Measurements from ENCODE around the gene BANP. TPM values are rescaled to one million over a fixed set of nuclear protein-coding genes. Genes with fewer than 3 reads are reported as not detected.
"Not testable (repeated sequence)": the region's sequence is repeated elsewhere in the genome, so short reads cannot be mapped to it uniquely, and the experiment has no call there.

Gene BANP
- total RNA-seq, 4 donors from 2014 or later: 18.9 to 33.6 (median 28.2) TPM

DNA sequence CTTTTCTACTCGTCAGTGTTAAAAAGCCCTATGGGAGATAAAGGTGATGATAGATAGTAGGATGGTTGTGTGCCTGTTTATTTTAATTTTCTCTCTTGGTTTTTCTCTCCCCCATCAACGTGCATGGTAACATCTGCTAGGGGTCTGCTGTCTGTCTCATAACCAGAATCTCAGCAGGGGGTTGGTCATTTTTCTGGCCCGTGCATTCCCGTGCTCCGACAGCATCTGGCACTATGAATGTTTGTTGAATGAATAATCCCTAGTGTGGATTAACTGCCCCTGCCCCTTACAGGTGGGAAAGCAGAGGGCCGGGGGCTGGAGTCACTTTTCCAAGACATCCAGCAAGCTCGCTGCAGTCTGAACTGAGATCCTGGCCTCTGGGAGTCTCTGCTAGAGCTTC, 21.2 kb upstream of the BANP start:
- 42% methylated on average over 5 of the region's 7 CpGs for WGBS
- intact Hi-C loops (cut with DNase I): no loop called here
- peaks cover 0 to 40% (median 0%) of the 10 kb centered on the region in 4 donors for H3K27me3 ChIP-seq
- H3K4me1 ChIP-seq: no peaks in the 10 kb centered on the region
- H3K9me3 ChIP-seq: no peaks in the 10 kb centered on the region
- TF ChIP-seq EP300 (IDR thresholded peaks at IDR 0.05): no peak
- TF ChIP-seq, protein P1, sequence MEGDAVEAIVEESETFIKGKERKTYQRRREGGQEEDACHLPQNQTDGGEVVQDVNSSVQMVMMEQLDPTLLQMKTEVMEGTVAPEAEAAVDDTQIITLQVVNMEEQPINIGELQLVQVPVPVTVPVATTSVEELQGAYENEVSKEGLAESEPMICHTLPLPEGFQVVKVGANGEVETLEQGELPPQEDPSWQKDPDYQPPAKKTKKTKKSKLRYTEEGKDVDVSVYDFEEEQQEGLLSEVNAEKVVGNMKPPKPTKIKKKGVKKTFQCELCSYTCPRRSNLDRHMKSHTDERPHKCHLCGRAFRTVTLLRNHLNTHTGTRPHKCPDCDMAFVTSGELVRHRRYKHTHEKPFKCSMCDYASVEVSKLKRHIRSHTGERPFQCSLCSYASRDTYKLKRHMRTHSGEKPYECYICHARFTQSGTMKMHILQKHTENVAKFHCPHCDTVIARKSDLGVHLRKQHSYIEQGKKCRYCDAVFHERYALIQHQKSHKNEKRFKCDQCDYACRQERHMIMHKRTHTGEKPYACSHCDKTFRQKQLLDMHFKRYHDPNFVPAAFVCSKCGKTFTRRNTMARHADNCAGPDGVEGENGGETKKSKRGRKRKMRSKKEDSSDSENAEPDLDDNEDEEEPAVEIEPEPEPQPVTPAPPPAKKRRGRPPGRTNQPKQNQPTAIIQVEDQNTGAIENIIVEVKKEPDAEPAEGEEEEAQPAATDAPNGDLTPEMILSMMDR (IDR thresholded peaks at IDR 0.05): no peak
- no peak for TF ChIP-seq POLR2AphosphoS5 (IDR thresholded peaks at IDR 0.05)
- TF ChIP-seq POLR2A (IDR thresholded peaks at IDR 0.05; ENCODE audit: low read depth): no peak
- DNase-seq (ENCODE audit: extremely low spot score): no peak
- H3K27ac ChIP-seq (replicated peaks in 1 of 4): no peak overlapping the region
- H3K4me3 ChIP-seq: no peak overlapping the region
- no peaks in the 10 kb centered on the region for H3K36me3 ChIP-seq

DNA sequence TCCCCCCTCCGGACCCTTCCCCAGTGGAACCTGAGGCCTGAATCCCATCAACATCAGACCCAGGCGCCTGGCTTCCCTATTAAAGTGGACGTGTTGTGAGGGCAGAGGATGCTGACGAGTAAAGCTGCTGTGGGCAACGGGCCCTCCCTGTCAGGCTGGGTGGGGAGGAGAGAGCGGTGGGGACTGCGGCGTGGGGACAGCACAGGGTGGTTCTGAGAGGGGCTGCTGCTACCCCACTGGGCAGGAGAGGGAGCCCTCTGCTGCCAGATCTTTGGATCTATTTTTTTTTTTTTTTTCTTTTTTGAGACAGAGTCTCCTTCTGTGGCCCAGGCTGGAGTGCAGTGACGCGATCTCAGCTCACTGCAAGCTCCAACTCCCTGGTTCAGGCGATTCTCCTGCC, 20.8 kb upstream of the BANP start:
- H3K27me3 ChIP-seq: peaks cover 0 to 36% (median 0%) of the 10 kb centered on the region in 4 donors
- intact Hi-C loops (cut with DNase I): no loop called here
- DNase-seq (ENCODE audit: extremely low spot score): no peak
- no peaks in the 10 kb centered on the region for H3K36me3 ChIP-seq
- no peaks in the 10 kb centered on the region for H3K4me1 ChIP-seq
- H3K9me3 ChIP-seq: no peaks in the 10 kb centered on the region
- 48% methylated on average over 7 of the region's 11 CpGs for WGBS
- no peak for TF ChIP-seq POLR2A (IDR thresholded peaks at IDR 0.05; ENCODE audit: low read depth)
- TF ChIP-seq EP300 (IDR thresholded peaks at IDR 0.05): no peak
- TF ChIP-seq, protein P1 (IDR thresholded peaks at IDR 0.05): no peak
- TF ChIP-seq POLR2AphosphoS5 (IDR thresholded peaks at IDR 0.05): no peak
- no peak overlapping the region for H3K4me3 ChIP-seq
- H3K27ac ChIP-seq (replicated peaks in 1 of 4): no peak overlapping the region

DNA sequence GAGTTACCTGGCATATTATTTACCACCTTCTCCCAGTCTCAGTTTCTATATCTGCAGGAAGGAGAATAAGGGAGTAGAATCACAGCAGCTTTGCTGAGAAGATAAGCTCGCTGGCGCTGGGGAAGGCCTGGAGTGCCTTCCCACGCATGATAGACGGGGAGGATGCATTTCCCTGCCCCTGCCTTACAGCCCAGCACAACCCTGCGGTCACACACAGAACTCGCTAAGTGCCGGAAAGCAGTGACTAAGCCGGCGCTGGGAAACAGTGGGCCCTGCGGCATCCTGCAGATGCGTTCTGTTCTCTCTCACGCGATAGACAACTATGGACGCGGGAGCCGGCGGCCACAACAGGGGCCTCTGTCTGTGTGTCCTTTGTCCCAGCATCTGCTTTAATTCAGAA, 19.7 kb upstream of the BANP start:
- DNase-seq (ENCODE audit: extremely low spot score): no peak
- intact Hi-C loops (cut with DNase I): no loop called here
- WGBS: 77% methylated on average over 4 of the region's 17 CpGs

DNA sequence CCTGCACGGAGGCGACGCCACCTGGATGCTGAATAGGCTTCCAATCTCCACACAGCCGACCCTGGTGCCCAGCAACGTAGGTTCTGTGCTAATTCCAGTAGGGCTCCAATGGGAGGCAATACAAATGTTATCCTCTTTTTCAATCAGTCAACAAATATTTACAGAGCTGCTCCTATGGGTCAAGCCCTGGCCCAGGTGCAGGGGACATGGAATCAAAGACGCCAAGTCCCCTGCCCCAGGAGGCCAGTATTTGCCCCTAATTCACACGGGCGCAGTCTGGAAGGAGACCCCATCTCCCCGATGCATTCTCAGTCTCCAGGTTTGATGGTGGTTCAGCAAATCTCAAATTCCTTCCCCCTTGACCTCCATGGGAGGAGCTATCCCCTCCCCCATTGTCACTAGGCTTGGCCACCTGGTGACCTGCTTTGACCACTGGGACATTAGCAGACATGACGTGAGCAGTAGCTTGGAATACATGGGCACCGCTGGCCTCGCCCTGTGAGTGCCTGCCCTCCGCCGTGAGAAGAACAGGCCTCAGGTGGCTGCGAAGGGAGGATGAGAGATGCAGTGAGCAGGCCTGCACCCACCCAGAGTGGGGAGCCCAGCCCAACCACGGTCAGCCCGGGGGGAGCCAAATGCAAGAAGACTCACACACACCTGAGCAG, 18.6 kb upstream of the BANP start:
- 89% methylated on average over 14 of the region's 17 CpGs for WGBS
- H3K4me3 ChIP-seq; H3K36me3 ChIP-seq; DNase-seq (ENCODE audit: extremely low spot score); H3K9me3 ChIP-seq; H3K4me1 ChIP-seq; intact Hi-C loops (cut with DNase I); H3K27ac ChIP-seq (replicated peaks in 1 of 4): not testable (repeated sequence)
- peaks cover 0 to 15% (median 0%) of the 10 kb centered on the region in 4 donors for H3K27me3 ChIP-seq

More for the DNA sequence above, 19.7 kb upstream of the BANP start:
- H3K9me3 ChIP-seq: no peaks in the 10 kb centered on the region
- no peak overlapping the region for H3K4me3 ChIP-seq
- no peak overlapping the region for H3K27ac ChIP-seq (replicated peaks in 1 of 4)
- H3K4me1 ChIP-seq: no peaks in the 10 kb centered on the region
- H3K27me3 ChIP-seq: peaks cover 0 to 25% (median 0%) of the 10 kb centered on the region in 4 donors
- no peak for TF ChIP-seq POLR2AphosphoS5 (IDR thresholded peaks at IDR 0.05)
- no peak for TF ChIP-seq EP300 (IDR thresholded peaks at IDR 0.05)
- TF ChIP-seq, protein P1 (IDR thresholded peaks at IDR 0.05): no peak
- no peak for TF ChIP-seq POLR2A (IDR thresholded peaks at IDR 0.05; ENCODE audit: low read depth)
- H3K36me3 ChIP-seq: no peaks in the 10 kb centered on the region

DNA sequence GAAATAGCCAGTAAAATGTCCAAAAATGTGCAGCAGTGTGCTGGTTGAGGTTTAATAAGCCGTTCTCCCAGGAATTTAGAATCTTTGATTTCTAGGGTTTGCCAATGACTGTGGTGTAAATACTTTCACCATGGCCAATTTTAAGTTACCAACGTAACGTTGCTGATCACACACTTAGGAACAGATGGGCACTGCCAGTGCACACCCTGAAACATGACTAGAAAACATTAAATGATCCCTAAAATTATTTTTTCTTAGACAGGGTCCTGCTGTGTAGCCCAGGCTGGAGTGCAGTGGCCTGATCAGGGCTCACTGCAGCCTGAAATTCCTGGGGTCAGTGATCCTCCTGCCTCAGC, 18.1 kb upstream of the BANP start:
- H3K4me3 ChIP-seq: no peak overlapping the region
- no peaks in the 10 kb centered on the region for H3K9me3 ChIP-seq
- H3K36me3 ChIP-seq: no peaks in the 10 kb centered on the region
- H3K27ac ChIP-seq (replicated peaks in 1 of 4): no peak overlapping the region
- no peaks in the 10 kb centered on the region for H3K4me1 ChIP-seq
- H3K27me3 ChIP-seq: peaks cover 0 to 15% (median 0%) of the 10 kb centered on the region in 4 donors
- WGBS: 98% methylated on average over 3 of the region's 3 CpGs
- TF ChIP-seq POLR2A (IDR thresholded peaks at IDR 0.05; ENCODE audit: low read depth) (no peak), POLR2AphosphoS5 (IDR thresholded peaks at IDR 0.05) (no peak), EP300 (IDR thresholded peaks at IDR 0.05) (no peak)
- TF ChIP-seq, protein P1 (IDR thresholded peaks at IDR 0.05): no peak
- no peak for DNase-seq (ENCODE audit: extremely low spot score)
- intact Hi-C loops (cut with DNase I): no loop called here

DNA sequence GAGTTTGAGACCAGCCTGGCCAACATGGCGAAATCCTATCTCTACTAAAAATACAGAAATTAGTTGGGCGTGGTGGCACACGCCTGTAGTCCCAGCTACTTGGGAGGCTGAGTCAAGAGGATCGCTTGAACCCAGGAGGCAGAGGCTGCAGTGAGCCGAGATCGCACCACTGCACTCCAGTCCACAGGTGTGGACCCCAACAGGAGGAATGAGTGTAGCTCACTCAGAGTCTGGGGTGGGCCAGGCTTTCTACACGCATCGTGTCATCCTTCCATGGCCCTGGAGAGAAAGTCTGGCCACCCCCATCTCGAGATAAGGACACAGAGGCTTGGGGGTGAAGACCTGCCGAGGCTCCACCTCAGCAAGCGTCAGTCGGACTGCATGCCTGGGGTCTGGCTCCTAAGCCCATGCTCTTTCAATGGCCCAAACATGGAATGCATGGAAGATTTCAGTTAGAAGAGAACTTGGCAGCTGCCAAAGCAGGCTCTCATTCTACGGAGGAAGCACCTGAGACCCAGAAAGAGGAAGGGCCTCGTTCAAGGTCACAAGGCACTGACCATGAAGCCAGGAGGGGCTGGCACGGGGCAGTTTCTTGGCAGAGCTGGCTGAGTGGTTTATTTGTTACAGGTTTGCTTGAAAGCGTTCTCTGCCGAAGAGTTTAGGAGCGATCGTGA, 16.3 kb upstream of the BANP start:
- peaks cover 0 to 15% (median 0%) of the 10 kb centered on the region in 4 donors for H3K27me3 ChIP-seq
- DNase-seq (ENCODE audit: extremely low spot score); H3K4me3 ChIP-seq; H3K9me3 ChIP-seq; intact Hi-C loops (cut with DNase I); H3K27ac ChIP-seq (replicated peaks in 1 of 4); H3K4me1 ChIP-seq; H3K36me3 ChIP-seq: not testable (repeated sequence)
- 87% methylated on average over 19 of the region's 19 CpGs for WGBS

DNA sequence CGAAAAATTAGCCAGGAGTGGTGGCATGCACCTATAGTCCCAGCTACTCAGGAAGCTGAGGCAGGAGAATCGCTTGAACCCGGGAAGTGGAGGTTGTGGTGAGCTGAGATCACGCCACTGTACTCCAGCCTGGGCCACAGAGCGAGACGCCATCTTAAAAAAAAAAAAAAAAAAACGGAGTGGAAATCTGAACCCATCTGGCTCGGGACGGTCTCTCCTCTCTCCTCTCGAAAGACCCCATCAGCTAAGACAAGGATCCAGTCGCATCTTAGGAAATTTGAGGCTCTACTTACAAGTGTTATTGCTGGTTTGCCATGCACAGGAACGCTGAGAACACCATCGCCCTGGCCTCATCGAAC, 15.2 kb upstream of the BANP start:
- H3K36me3 ChIP-seq; H3K9me3 ChIP-seq; H3K4me1 ChIP-seq; H3K27me3 ChIP-seq; H3K4me3 ChIP-seq; intact Hi-C loops (cut with DNase I); DNase-seq (ENCODE audit: extremely low spot score); H3K27ac ChIP-seq (replicated peaks in 1 of 4): not testable (repeated sequence)
- 88% methylated on average over 14 of the region's 14 CpGs for WGBS

Data from esophagus muscularis mucosa (tissue), 4 donors.